ENCODE data around the gene WFDC8.

WFDC8 gene

DNA sequence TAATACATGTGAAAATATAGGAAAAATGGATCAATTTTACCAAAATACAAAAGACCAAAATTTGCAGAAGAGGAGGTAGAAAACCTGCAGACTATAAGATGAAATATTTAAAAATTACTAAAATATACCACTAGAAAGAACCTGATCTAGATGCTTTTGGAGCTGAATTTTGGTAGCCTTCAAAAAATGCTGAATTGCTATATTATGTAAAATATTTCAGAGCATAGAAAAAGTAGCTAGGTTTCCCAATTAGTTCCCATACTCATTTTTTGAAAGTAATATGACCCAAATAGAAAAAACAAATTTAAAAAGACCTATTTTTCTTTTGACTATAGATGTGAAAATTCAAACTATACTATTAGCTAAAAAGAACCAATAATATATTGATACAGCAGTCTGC is 28.3 kb downstream of the WFDC8 start:
- no peak overlapping the region for H3K4me3 ChIP-seq (ENCODE audit: low read depth, low read length)
- no peak for TF ChIP-seq CTCF (IDR thresholded peaks at IDR 0.05; ENCODE audit: low read depth, low read length)

DNA sequence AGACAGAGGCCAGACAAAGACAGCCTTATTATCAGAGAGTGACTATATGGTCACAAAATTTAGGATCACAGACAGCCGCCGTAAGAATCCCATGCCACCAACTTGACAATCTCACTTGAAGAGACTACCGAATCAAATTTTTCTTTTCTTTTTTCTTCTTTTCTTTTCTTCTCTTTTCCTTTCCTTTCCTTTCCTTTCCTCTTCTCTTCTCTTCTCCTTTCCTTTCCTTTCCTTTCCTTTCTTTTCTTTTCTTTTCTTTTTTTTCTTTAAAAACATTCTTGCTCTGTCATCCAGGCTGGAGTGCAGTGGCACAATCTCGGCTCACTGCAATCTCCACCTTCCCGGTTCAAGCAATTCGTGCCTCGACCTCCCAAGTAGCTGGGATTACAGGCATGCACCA is 30.7 kb downstream of the WFDC8 start:
- no peak overlapping the region for H3K4me3 ChIP-seq (ENCODE audit: low read depth, low read length)
- TF ChIP-seq CTCF (IDR thresholded peaks at IDR 0.05; ENCODE audit: low read depth, low read length) = no peak

DNA sequence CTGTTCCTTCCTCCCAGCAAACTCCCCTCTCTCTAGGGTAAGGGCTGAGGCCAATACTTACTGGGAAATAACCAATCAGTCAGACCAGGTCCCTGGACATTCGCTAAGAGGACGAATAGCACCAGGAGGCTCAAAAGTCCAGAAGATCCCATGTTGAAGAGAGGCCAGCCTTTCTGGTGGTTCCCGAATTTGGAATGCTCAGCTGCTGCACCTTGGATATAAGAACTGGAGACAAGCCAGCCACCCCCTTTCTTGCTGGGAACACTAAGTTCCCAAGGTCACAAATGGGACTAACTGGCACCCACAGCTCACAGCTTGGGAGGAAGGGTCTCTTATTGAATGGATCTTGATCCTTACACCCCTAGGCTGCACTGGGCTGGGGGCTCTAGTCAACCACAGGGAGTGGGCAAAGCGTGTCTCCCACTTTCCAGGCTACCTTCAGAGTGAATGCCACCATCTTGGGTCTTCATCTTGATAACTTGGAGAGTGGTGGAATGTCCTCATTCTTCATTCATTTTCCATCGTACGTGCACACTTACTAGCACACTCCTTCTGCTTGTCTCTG is 31.8 kb downstream of the WFDC8 start, which contains the start of gene EPPIN:
TSS of gene EPPIN (minus strand) at position 196 of the 565 bp plus-strand sequence. CDS start at position 152, 44 bp downstream.
- H3K4me3 ChIP-seq (ENCODE audit: low read depth, low read length) = no peak within 1 kb of the TSS
- no peak for TF ChIP-seq CTCF (IDR thresholded peaks at IDR 0.05; ENCODE audit: low read depth, low read length)

DNA sequence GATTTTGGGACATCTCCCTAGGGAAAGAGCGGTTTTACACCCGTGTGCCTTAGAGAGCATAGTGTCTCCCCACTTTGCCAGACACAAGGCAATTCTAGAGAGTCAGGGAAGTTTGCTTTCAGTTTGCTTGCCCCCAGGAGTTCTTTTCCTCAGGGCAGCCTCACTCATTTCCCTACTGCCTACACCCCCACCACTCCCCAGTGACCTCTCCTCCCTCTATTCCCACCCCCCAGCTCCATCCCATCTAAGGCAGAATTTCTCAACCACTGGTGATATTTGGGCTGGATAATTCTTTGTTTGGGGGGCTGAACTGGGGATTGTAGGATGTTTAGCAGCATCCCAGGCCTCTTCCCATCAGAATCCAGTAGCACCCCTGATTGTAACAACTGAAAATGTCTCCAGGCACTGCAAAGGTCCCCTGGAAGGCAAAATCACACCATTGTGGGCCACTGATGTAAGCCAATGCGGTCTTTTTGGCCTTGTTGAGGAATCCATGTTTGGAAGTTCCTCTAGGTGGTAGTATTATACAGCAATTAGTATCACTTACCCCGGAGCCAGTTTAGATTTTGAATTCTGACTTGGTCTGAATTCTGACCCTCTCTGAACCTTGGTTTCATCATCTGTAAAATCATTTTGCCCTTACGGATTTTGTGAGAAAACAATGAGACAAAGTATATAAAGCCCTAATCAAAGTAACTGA is 33.2 kb downstream of the WFDC8 start:
- no peak for TF ChIP-seq CTCF (IDR thresholded peaks at IDR 0.05; ENCODE audit: low read depth, low read length)
- H3K4me3 ChIP-seq (ENCODE audit: low read depth, low read length) = no peak overlapping the region

DNA sequence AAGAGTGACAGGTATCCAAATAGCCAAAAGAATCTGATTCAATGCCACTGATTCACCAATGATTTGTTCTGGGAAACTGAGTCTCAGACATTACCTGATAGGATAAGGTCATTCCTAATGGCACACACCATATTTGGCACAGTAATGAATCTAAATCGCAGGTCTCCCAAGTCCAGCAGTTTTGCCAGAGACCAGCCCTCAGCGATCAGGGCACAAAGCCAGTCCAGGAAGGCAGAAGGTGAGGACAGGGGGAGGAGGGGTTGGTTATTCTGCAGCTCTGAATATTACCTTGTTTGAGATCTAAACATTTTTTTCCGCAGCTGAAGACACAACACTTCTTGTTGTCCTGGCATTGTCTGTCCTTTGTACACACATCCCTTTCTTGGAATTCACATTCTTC is 33.7 kb downstream of the WFDC8 start:
- TF ChIP-seq CTCF (IDR thresholded peaks at IDR 0.05; ENCODE audit: low read depth, low read length) = no peak
- H3K4me3 ChIP-seq (ENCODE audit: low read depth, low read length) = no peak overlapping the region

- TF ChIP-seq CTCF (IDR thresholded peaks at IDR 0.05; ENCODE audit: low read depth, low read length) = no peak
- H3K4me3 ChIP-seq (ENCODE audit: low read depth, low read length) = no peak within 1 kb of the TSS
Measured at GRCh38 chr20:45539382-45539781, 39.7 kb downstream of the WFDC8 start, which contains the start of gene WFDC6. WFDC6 (minus strand) TSS chr20:45539482; CDS start chr20:45539407, 75 bp downstream.

DNA sequence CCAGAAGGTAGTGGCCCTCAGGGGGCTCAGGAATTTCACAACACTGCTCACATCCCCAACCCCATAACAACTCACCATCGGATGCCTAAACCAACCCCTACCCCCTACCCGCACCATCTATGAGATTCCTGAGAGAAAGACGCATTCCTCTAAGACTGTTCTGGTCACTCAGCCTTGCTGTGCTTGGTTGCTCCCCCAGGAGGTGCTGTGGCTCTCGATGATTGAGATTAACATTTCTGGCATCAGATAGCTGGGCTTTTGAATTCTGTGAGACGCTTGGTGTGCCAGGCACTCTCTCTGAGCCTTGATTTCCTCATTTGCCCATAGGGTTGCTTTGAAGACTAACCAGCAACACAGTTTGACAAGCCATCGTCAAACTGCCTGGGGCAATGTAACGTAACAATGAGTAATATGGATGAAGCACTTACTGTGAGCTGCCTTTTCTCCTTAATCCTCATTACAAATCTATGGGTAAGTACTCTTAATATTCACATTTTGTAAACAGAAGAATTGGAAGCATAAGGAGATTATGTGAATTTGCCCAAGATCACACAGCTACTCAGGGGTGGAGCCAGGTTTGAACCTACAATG is 40.8 kb downstream of the WFDC8 start:
- H3K4me3 ChIP-seq (ENCODE audit: low read depth, low read length) = no peak overlapping the region
- no peak for TF ChIP-seq CTCF (IDR thresholded peaks at IDR 0.05; ENCODE audit: low read depth, low read length)
